ENCODE measurements around the gene ANXA1. TPM values are rescaled to one million over a fixed set of nuclear protein-coding genes. Genes with fewer than 3 reads are reported as not detected.

ANXA1 gene
- total RNA-seq, 1 experiment from 2014 or later: 8.3 TPM

DNA sequence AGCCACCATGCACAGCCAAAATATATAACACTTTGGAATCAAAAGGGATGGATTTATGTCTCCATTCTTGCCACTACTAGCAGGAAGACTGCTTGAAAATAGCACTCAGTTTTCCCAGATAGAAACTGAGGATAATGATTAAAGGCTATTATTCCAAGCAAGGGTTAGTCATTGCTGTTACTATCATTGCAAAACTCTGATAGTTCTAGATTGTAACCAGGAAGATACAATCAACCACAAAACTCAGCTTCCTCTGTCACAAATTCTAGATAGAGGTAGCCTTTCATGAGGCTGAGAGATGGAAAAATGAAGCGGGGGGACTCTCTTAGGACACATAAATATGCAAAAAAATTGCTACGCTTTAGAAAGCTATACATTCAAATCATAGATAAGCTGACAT, 3.1 kb downstream of the ANXA1 start:
- no TSS peak for BruUV-seq (replicated peaks)
- H3K36me3 Mint-ChIP-seq (ENCODE audit: insufficient read depth, unreplicated experiment): no peaks in the 10 kb centered on the region
- no peak overlapping the region for H3K4me3 ChIP-seq (ENCODE audit: low read depth, low read length)
- H3K4me1 Mint-ChIP-seq (ENCODE audit: low read depth, unreplicated experiment): no peaks in the 10 kb centered on the region
- POLR2A ChIA-PET: no interaction called here
- no peaks in the 10 kb centered on the region for H3K9me3 ChIP-seq
- H3K36me3 ChIP-seq (ENCODE audit: control insufficient read depth, insufficient read depth, low read length): no peaks in the 10 kb centered on the region
- intact Hi-C loops (cut with micrococcal nuclease; ENCODE audit: unreplicated experiment): no loop called here
- TF ChIP-seq, protein P1, sequence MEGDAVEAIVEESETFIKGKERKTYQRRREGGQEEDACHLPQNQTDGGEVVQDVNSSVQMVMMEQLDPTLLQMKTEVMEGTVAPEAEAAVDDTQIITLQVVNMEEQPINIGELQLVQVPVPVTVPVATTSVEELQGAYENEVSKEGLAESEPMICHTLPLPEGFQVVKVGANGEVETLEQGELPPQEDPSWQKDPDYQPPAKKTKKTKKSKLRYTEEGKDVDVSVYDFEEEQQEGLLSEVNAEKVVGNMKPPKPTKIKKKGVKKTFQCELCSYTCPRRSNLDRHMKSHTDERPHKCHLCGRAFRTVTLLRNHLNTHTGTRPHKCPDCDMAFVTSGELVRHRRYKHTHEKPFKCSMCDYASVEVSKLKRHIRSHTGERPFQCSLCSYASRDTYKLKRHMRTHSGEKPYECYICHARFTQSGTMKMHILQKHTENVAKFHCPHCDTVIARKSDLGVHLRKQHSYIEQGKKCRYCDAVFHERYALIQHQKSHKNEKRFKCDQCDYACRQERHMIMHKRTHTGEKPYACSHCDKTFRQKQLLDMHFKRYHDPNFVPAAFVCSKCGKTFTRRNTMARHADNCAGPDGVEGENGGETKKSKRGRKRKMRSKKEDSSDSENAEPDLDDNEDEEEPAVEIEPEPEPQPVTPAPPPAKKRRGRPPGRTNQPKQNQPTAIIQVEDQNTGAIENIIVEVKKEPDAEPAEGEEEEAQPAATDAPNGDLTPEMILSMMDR (IDR thresholded peaks at IDR 0.05; ENCODE audit: insufficient read depth in 1 of 2, low read depth in 1 of 2, low read length in 1 of 2, severe bottlenecking in 1 of 2, unreplicated experiment in 1 of 2): no peak
- CTCF ChIA-PET: no interaction called here
- H3K27me3 ChIP-seq (replicated peaks; ENCODE audit: control insufficient read depth, insufficient read depth, low read length): no peaks in the 10 kb centered on the region
- no peak overlapping the region for H3K4me3 Mint-ChIP-seq (ENCODE audit: unreplicated experiment)
- no peaks in the 10 kb centered on the region for H3K4me1 ChIP-seq
- no peaks in the 10 kb centered on the region for H3K9me3 Mint-ChIP-seq (ENCODE audit: unreplicated experiment)
- no peaks in the 10 kb centered on the region for H3K27me3 Mint-ChIP-seq (ENCODE audit: insufficient read depth, unreplicated experiment)
- no peak for DNase-seq
- no peak overlapping the region for H3K27ac Mint-ChIP-seq (ENCODE audit: unreplicated experiment)

DNA sequence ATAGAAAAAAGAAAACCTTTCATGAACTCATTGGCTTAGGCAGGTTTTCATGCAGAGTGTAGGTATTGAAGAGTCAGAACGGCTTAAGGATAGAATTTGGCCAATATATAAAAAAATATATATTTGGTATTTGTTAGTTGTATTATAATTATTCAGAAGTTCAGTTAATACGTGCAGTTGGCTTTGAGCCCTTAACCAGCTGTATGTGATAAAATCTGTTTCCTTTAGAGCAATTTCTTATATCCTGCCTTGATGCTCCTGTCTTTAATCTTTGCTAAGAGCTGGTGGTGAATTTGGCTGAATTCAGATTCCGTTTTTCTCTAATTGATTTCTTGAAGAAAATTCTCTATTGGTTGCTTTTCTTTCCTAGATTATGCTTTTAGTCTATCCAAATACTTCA, 3.7 kb downstream of the ANXA1 start:
- Histone ChIP-seq H3K36me3 (ENCODE audit: control insufficient read depth, insufficient read depth, low read length) (no peaks in the 10 kb centered on the region), H3K27me3 (replicated peaks; ENCODE audit: control insufficient read depth, insufficient read depth, low read length) (no peaks in the 10 kb centered on the region), H3K9me3 (no peaks in the 10 kb centered on the region), H3K4me1 (no peaks in the 10 kb centered on the region), H3K4me3 (ENCODE audit: low read depth, low read length) (no peak overlapping the region)
- Mint-ChIP-seq H3K36me3 (ENCODE audit: insufficient read depth, unreplicated experiment) (no peaks in the 10 kb centered on the region), H3K9me3 (ENCODE audit: unreplicated experiment) (no peaks in the 10 kb centered on the region), H3K4me1 (ENCODE audit: low read depth, unreplicated experiment) (no peaks in the 10 kb centered on the region), H3K4me3 (ENCODE audit: unreplicated experiment) (no peak overlapping the region), H3K27ac (ENCODE audit: unreplicated experiment) (no peak overlapping the region), H3K27me3 (ENCODE audit: insufficient read depth, unreplicated experiment) (no peaks in the 10 kb centered on the region)
- TF ChIP-seq, protein P1 (IDR thresholded peaks at IDR 0.05; ENCODE audit: insufficient read depth in 1 of 2, low read depth in 1 of 2, low read length in 1 of 2, severe bottlenecking in 1 of 2, unreplicated experiment in 1 of 2): no peak
- POLR2A ChIA-PET: no interaction called here
- no peak for DNase-seq
- BruUV-seq (replicated peaks): no TSS peak
- intact Hi-C loops (cut with micrococcal nuclease; ENCODE audit: unreplicated experiment): no loop called here
- CTCF ChIA-PET: no interaction called here

DNA sequence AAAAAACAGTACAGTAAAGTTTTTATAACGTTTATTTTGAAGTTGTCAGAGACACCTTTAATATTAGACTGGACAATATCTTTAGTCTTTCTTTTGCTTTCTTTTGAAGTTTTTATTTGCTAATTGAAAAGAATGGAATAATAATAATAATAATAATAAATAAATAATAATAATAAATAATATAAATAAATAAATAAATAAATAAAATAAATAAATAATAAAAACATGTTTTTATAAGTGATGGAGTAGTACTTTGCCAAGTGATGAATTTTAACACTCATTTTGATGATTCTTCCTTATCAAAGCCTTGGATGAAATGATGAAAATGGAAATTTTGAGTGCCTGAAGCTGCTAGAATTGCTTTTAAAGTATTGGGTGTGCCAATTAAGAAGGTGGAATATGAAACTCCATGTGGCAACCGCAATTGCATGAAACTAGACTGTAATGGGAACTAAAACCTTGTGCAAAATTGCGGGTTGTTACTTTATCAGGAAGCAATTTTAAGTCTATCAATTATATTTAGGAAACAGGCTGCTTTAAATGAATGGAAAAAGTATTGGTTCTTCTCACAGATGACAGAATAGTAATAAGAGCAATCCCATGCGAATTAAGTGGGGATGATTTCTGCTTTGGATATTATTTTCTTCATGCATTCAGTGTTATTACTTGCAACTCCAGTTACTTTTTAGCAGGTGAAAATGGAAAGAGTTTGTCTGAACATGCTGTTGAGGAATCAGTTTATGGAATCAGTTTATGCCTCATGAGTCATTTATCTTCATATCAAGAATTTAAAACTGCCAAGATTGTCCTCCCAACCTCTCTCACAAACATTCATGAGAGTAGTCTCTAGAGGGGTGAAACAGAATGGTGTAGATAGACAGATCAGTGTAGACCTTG, 4.6 kb downstream of the ANXA1 start:
- Mint-ChIP-seq H3K9me3 (ENCODE audit: unreplicated experiment) (no peaks in the 10 kb centered on the region), H3K4me1 (ENCODE audit: low read depth, unreplicated experiment) (no peaks in the 10 kb centered on the region), H3K27me3 (ENCODE audit: insufficient read depth, unreplicated experiment) (no peaks in the 10 kb centered on the region), H3K36me3 (ENCODE audit: insufficient read depth, unreplicated experiment) (no peaks in the 10 kb centered on the region), H3K27ac (ENCODE audit: unreplicated experiment) (no peak overlapping the region), H3K4me3 (ENCODE audit: unreplicated experiment) (no peak overlapping the region)
- DNase-seq: no peak
- Histone ChIP-seq H3K27me3 (replicated peaks; ENCODE audit: control insufficient read depth, insufficient read depth, low read length) (no peaks in the 10 kb centered on the region), H3K36me3 (ENCODE audit: control insufficient read depth, insufficient read depth, low read length) (no peaks in the 10 kb centered on the region), H3K4me3 (ENCODE audit: low read depth, low read length) (no peak overlapping the region), H3K4me1 (no peaks in the 10 kb centered on the region), H3K9me3 (no peaks in the 10 kb centered on the region)
- TF ChIP-seq, protein P1 (IDR thresholded peaks at IDR 0.05; ENCODE audit: insufficient read depth in 1 of 2, low read depth in 1 of 2, low read length in 1 of 2, severe bottlenecking in 1 of 2, unreplicated experiment in 1 of 2): no peak
- CTCF ChIA-PET: no interaction called here
- BruUV-seq (replicated peaks): no TSS peak
- intact Hi-C loops (cut with micrococcal nuclease; ENCODE audit: unreplicated experiment): no loop called here
- POLR2A ChIA-PET: no interaction called here
